IPS-18c (cell line): Measurements from ENCODE around the gene CAGE1.

Experiments used
- H3K4me3 ChIP-seq: 2 replicates; pipeline ENCODE4 v1.7.0; 2013; ENCODE audit warnings: low read depth, mild to moderate bottlenecking, low read length, moderate library complexity; ENCODE audit not compliant: insufficient read depth
- H3K9me3 ChIP-seq: one replicate; pipeline ENCODE4 v1.6.1; 2013; ENCODE audit warnings: mild to moderate bottlenecking, low read length, moderate library complexity; ENCODE audit not compliant: control insufficient read depth, insufficient read depth

CAGE1 gene

DNA sequence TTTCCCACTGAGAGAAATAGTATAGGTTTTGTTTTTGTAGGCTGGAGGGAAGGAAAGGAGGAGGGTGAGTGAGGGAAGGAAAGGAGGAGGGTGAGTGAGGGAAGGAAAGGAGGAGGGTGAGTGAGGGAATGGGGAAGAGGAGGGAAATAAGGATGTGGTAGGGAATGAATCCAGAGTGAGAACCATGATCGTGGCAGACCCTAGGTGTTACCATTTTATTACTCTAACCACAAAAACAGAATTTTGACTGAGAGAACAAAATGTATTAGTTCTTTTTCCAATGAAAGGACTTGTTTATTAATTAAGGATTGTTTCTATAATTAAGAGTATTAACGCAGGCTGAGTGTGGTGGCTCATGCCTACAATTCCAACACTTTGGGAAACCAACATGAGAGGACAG, 92.9 kb downstream of the CAGE1 start:
- no peaks in the 10 kb centered on the region for H3K9me3 ChIP-seq
- no peak overlapping the region for H3K4me3 ChIP-seq

DNA sequence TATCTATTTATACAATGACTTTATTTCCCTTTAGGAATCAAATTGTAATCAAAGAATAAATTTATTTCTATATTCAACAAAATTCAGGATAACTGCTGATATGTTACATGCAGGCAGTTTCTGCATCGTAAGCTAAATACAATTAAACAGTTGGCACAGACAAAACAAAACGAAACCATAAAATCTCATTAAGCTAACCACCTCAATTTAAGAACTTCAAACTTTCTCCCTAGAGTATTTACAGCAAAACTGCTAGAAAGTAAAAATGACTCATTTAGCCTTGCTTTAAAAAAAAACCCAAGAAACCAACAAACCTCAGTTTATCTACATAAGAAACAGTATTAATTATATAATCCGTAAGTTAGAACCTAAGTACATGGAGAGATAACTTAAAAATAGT, 93.6 kb downstream of the CAGE1 start:
- Histone ChIP-seq H3K9me3 (no peaks in the 10 kb centered on the region), H3K4me3 (no peak overlapping the region)

DNA sequence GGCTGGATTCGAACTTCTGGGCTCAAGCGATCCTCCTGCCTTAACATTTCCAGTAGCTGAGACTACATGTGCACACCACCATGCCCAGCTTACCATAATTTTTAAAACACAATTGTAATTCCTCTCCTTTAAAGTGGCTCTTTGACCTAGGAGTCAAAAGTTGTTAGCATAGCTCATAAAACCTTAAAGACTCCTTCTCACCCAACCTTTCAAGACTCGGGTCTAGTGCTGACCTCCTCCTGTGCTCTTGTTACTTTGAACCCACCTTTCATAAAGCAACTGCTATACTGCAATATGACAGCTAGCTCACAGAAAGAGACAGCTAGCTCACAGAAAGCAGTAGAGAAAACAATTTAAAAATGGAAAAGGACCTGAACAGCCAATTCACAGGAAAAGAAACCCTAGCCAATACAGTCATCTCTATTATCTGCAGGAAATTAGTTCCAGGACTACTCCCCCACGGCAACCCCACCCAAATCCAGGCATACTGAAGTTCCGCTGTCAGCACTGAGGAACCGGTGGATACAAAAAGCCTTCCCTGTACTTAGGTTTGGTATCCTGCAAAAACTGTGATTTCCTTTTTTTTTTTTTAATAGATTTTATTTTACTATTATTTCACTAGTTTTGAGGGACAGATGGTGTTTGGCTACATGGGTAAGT, 96.8 kb downstream of the CAGE1 start:
- no peaks in the 10 kb centered on the region for H3K9me3 ChIP-seq
- no peak overlapping the region for H3K4me3 ChIP-seq

DNA sequence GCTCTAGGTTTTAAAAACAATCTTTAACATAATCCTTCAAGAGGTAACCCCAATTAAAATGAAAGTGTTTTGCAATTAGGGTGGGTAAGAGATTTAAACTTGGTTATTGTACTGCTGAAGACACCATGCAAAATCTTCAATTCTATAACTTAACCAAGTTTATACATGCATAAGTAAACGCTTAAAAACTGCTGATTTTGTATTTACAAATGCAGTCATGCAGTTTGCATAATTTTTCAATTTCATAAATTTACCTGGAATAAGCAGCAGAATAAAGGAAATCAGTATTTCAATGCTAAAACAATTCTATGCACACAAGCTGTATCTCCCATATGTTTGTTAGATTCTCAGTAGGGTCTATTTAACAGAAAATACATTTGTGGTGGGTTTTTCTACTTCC, 99.5 kb downstream of the CAGE1 start:
- Histone ChIP-seq H3K9me3 (no peaks in the 10 kb centered on the region), H3K4me3 (no peak overlapping the region)

DNA sequence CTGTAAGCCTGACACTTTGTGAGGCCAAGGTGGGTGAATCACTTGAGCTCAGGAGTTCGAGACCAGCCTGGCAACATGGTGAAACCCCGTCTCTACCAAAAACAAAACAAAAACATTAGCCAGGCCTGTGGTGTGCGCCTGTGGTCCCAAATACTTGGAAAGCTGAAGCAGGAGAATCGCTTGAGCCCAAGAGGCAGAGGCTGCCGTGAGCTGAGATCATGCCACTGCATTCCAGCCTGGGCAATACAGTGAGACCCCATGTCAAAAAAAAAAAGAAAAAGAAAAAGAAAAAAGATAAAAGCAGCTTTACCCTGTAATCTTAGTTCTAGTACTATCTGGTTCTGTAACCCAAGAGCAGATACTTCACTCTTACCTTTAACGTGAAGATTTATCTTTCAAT, 104.1 kb downstream of the CAGE1 start:
- no peaks in the 10 kb centered on the region for H3K9me3 ChIP-seq
- no peak overlapping the region for H3K4me3 ChIP-seq

DNA sequence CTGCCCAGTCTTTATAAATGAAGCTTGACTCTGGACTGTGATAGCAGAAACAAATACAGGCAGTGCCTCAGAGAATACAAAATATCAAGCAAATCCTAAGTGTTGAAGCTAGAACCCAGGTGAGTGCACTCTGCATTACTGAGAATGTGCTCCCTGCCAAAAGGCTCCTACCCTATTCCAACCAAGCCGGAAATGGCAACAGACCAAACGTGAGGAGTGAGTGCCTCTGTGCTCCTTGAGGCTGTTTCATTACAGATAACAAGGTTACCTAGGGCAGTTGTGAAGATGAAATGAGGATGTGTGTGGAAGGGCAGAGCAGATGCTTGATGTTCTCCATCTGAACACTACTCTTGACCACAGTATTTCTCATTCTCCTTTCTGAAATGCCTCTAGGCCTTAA, 105.9 kb downstream of the CAGE1 start:
- no peak overlapping the region for H3K4me3 ChIP-seq
- no peaks in the 10 kb centered on the region for H3K9me3 ChIP-seq

DNA sequence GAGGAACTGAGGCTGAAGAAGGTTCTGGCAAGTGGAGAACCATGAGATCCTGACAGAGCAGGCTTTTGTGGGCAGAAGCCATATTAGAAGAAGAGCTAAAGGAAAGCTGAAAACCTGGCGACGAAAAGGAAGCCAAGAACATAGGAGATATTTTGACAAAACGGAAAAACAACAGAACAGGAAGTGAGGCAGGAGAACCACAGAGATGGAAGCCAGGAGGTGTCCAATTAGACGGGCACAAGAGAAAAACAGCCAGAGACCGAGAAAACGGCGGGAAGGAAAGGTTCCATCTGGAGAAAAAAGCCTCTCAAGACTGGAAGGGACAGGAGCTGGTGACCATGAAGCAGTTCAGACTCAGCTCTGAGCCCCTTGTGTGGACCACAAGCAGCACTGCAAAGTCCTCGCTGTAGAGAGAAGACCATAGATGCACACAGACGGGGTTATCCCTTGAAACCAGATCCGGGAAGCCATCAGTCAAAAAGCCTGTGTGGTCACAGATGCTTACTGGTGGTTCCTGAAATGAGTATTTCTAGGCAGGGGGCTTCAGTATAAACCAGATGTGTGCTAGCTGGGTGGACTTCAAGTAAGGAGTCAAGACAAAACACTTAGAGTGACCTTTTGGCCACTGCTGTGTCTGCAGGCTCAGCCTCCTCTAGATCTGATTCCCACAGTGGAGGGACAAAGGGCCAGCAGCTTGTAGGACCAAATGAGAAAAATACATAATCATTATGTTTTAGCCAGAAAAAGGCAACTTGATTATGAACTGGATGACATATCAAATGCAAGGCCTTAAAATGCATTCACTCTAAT, 107.2 kb downstream of the CAGE1 start:
- H3K9me3 ChIP-seq, result no peaks in the 10 kb centered on the region
- no peak overlapping the region for H3K4me3 ChIP-seq
